LoVo (cell line): ENCODE results near the gene CYP4F12.
"Not testable (repeated sequence)": the region's sequence is repeated elsewhere in the genome, so short reads cannot be mapped to it uniquely, and the experiment has no call there.

ENCODE experiments used
- DNase-seq: peaks from one replicate; pipeline ENCODE4 v3.0.0-alpha.2; 2016; ENCODE audit warnings: low spot score

The CYP4F12 gene

DNA sequence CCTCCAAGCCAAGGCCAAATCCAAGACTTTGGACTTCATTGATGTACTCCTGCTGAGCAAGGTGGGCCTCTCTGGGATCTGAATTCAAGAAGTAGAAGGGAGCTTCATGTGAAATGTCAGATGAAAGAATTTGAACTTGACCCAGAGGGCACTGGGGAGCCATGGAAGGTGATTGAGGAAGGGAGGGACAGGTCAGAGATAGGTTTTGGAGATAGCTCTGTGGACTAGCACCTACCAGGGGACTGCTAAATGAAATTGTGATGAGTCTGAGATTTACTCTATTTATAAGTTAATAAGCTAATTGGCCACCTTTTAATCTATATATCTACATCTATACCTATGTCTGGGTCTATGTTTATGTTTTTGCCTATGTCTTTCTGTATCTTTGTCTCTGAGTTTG, 22.8 kb upstream of the CYP4F12 start:
- DNase-seq = not testable (repeated sequence)

DNA sequence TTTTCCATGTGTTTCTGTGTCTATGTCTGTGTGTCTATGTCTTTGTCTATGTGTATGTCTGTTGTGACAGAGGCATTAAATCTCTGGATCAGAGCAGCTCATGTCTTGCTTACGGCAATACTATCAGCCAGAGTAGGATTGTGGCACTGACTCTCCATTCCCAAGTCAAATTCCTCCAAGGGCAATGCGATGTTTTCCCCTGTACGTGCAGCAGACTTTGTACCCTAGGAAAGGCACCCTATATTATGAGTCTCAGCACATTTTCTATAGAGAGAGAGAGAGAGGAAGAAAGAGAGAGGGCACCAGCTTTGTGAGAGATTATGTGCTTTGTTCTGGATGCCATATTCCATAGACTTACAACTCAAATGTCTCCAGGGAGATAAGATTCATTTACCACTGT, 21.1 kb upstream of the CYP4F12 start:
- no peak for DNase-seq

DNA sequence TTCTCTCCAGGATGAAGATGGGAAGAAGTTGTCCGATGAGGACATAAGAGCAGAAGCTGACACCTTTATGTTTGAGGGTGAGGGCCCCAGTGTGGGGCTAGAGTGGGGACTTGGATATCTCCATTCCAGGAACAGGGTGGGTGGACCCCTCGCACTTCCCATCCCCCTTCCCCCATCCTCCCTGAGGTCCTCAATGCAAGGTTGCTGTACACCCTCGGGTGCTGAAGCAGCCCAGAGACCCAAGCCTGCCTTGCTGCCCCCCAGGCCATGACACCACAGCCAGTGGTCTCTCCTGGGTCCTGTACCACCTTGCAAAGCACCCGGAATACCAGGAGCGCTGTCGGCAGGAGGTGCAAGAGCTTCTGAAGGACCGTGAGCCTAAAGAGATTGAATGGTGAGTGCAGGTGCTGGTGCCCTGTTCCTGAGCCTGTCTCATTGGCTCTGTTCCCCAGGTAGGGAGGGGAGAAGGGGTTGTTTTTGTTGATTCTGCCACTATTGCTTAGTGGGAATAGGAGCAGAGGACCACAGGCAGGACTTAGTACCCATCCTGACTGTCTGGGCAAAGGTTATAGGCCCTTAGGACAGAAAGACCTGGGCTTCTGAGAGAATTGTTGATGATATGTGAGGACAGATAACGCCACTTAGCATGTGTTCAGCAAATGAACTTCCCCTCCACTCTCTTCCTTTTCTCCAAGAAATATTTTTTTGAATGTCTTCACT, 20.2 kb upstream of the CYP4F12 start:
- no peak for DNase-seq

DNA sequence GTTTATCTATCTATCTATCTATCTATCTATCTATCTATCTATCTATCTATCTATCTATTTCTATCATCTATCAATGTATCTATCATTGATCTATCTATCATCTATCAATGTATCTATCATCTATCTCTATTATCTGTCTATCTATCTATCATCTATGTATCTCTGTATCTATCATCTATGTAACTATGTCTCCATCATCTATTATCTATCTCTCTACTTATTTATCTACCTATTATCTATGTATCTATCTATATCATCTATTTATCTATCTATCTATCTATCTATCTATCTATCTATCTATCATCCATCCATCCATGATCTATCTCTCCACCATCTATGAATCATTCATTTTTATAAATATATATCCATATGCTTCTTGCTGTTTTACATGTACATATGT, 16.4 kb upstream of the CYP4F12 start:
- no peak for DNase-seq

GRCh38 chr19:15663247-15663646, 9.6 kb upstream of the CYP4F12 start:
- no peak for DNase-seq

DNA sequence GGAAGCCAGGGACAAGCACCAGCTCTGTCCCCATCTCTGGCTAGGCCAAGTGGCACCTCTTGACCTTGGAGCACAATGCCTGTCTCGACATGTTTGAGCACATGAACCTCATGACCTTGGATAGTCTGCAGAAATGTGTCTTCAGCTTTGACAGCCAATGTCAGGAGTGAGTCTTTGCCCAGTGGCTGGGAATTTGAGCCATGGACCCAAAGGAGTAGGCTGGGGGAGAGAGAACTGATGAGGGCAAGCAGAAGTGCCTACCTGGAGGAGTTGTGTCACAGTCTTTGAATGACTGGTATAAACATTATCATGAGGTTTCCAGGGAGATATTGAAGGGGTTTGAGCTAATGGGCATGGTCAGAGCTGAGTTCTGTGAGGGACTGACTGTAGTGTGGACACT, 6.7 kb upstream of the CYP4F12 start:
- DNase-seq = no peak

- DNase-seq = peak; percentile 16
Observed at GRCh38 chr19:15666883-15667282, 6.0 kb upstream of the CYP4F12 start.

DNA sequence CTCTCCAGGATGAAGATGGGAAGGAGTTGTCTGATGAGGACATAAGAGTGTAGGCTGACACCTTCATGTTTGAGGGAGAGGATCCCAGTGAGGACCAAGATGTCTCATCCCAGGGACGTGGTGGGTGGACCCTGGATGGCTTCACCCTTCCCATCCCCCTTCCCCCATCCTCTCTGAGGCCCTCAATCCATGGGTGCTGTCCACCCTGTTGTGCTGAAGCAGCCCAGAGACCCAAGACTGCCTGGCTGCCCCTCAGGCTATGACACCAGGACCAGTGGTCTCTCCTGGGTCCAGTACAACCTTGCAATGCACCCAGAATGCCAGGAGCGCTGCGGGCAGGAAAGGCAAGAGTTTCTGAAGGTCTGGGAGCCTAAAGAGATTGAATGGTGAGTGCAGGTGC, 3.4 kb upstream of the CYP4F12 start:
- no peak for DNase-seq

- no peak for DNase-seq
Observed at GRCh38 chr19:15669891-15670290, 3.0 kb upstream of the CYP4F12 start.

DNA sequence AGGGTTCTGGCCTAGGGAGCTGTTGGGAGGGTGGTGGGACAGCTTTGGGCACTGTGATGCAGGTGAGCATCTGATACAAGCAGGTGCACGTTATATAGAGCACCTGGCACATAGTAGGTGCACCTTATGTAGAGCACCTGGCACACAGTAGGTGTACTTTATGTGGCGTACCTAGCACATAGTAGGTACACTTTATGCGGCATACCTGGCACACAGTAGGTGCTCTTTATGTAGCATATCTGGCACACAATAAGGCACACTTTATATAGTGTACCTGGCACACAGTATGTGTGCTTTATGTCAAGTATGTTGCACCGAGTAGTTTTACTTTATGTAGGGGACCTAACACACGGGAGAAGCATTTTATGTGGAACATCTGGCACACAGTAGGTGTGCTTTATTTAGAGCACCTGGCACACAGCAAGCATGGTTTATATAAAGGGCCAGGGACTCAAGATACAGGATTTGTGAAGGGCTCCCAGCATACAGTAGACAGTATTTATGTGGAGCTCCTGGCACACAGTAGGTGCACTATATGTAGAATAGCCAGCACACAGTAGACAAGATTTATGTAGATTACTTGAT, 1.6 kb upstream of the CYP4F12 start:
- DNase-seq = no peak

- peak; percentile 1 for DNase-seq
Observed at GRCh38 chr19:15671891-15672579, 852 bp upstream of the CYP4F12 start.

DNA sequence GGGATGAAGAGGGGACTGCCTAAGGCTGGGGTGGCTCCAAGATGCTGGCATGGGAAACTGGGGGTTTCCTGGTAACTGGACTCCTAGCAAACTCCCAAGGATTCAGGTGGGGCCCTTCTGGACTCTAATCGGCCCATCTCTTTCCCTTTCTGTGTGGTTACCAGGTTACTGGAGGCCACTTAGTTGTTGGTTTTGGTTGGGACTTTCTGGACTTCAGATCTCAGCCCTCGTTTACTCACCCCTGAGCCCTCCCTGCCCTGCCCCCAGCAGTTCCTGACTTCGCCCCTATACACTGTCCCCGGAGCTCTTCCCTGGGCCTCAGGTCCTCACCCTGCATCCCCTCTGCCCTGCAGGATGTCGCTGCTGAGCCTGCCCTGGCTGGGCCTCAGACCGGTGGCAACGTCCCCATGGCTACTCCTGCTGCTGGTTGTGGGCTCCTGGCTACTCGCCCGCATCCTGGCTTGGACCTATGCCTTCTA, 328 bp downstream of the CYP4F12 start:
- no peak for DNase-seq

DNA sequence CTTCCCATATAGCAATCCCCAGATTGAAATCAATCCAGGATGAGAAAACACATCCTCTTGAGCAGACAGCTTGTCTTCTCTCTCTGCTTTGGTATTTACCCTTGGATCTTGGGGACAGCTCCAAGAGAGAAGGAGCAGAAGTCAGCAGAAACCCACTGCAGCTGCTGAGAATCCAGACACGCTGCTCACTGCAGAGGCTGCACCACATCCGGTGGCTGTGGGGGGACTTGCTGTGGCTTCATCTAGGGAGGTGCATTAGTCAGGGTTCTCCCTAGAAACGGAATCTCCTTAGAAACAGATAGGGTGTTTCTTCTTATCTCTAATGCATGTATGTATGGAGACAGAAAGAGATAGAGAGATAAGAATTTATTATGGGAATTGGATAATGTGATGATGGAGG, 2.7 kb downstream of the CYP4F12 start:
- DNase-seq = no peak

DNA sequence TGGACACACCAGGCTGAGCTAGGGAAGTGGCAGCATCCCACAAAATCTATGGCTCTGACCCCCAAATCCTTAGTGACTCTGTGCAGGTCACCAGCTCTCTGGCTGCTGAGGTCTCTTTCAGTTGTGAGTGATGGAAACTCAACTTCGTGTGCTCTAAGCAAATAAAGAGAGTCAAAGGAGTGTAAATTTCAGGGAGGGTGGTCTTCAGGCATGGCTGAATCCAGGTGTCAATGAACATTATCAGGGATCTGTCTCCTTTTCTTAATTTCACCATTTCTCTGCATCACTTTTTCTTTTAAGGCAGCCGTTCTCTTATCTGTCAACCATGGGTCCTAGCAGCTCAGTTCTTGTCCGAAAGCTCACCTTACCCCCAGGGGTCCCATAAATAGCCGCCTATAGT, 6.2 kb downstream of the CYP4F12 start:
- no peak for DNase-seq

DNA sequence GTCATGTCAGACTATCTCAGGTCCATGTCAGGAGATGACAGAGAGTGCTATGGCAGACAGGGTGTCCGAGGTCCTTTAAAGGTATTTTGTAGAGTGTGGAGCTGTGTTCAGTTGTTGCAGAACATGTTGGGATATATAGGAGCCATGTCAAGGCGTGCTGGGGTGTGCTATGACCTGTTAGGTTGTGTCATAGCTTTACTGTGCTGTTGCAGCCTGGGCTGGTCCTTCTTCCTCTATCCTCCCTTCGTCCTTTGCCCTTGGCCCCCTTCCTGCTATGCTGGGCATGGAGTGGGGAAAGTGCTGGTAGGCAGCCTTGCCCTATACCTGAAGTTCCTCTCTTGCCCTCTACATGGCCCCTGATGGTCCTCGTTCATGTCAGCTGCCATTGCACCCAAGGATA, 7.0 kb downstream of the CYP4F12 start:
- DNase-seq = not testable (repeated sequence)

DNA sequence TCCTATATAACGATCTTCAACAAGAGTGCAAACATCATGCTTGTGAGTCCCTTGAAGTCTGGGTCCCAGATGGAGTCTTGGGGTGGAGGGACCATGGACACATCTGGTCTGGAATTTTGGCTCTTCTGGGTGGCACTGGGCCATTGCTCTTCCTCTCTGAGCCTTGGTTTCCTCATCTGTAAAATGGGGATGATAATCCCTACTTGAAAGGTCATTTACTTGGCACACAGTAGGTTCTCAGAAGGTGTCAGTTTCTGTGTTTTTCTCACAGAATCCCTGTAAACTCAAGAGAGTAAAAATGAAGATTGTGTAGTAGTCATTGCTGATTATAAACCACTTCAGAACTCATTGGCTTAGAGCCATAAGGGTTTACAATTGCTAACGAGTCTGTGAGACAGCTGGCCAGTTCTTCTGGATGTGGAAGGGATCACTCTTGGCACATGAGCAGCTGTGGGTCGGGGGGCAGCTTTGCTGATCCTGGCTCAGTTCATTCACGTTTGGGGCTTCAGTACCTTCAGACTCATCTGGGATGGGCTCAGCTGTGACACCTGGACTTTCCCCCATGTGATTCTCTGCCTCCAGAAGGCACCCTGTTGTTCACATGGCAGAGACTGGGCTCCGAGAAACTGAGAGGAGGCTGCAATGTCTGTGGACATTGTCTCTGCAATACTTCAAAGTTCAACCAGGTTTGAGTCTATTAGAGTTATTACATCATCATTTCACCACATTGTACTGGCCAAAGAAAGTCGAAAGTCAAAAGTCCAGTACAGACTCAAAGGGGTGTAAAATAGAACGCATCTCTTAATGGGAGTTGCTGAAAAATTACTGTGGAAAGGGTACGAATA, 7.8 kb downstream of the CYP4F12 start:
- DNase-seq = no peak

DNA sequence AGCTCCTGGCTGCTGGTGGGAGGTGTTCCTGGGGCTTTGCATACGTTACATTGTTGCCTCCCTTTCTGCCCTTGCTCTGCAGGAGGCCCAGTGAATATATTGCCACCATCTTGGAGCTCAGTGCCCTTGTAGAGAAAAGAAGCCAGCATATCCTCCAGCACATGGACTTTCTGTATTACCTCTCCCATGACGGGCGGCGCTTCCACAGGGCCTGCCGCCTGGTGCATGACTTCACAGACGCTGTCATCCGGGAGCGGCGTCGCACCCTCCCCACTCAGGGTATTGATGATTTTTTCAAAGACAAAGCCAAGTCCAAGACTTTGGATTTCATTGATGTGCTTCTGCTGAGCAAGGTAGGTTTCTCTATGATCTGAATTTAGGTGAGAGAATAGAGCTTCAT, 10.5 kb downstream of the CYP4F12 start:
- no peak for DNase-seq

GRCh38 chr19:15684828-15685227, 11.9 kb downstream of the CYP4F12 start:
- no peak for DNase-seq

DNA sequence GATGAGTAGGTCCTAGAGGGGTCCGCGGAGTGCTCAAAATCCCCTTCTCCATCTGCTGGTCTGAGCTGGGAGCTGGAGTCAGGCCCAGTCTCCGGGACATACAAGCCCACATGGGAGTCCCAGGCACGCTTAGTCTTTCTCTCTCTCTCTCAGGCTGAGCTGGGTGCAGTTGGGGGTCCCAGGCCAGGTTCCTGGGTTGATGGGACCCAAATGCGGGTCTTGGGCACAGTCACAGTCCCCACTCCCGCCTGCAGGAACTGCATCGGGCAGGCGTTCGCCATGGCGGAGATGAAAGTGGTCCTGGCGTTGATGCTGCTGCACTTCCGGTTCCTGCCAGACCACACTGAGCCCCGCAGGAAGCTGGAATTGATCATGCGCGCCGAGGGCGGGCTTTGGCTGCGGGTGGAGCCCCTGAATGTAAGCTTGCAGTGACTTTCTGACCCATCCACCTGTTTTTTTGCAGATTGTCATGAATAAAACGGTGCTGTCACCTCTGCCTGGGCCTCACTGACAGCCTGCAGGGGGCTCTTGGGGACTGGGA, 23.8 kb downstream of the CYP4F12 start:
- no peak for DNase-seq

DNA sequence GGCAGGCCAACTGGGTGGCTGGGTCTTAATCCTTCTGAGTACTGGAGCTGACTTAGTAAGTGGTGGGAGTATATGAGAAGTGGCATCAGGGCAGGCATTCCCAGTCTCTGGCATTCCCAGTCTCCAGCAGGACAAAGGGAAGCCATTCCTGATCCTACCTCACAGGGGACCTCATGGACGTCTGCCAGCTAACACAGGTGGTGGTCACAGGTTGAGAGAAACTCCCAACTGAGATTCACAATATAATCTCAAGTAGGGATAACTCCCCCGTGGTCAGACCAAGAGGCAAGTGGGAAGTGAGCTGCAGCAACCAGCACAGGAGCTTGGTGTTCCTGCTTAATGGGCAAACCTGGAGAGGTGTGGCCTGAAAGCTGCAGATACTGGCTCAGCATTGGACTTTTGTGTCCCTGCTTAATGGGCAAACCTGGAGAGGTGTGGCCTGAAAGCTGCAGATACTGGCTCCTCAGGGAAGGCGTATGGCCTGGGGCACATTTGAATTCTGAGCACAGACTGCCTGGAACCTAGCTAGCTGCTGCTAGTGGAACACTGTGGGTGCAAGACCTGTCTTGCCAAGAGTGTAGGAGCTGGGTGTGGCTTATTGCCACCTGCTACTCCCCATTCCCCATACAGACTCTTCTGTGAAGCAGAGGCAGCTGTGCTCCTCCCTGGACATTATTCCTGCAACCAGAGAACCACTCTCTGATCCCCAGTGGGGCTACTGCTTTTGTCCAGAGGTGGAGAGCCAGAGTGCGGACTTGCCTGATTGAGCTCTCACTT, 29.1 kb downstream of the CYP4F12 start:
- no peak for DNase-seq

- DNase-seq = peak; percentile 63
Observed at GRCh38 chr19:15702534-15702930, 29.6 kb downstream of the CYP4F12 start.
